ENCODE results near the gene POLRMT.

Gene POLRMT

DNA sequence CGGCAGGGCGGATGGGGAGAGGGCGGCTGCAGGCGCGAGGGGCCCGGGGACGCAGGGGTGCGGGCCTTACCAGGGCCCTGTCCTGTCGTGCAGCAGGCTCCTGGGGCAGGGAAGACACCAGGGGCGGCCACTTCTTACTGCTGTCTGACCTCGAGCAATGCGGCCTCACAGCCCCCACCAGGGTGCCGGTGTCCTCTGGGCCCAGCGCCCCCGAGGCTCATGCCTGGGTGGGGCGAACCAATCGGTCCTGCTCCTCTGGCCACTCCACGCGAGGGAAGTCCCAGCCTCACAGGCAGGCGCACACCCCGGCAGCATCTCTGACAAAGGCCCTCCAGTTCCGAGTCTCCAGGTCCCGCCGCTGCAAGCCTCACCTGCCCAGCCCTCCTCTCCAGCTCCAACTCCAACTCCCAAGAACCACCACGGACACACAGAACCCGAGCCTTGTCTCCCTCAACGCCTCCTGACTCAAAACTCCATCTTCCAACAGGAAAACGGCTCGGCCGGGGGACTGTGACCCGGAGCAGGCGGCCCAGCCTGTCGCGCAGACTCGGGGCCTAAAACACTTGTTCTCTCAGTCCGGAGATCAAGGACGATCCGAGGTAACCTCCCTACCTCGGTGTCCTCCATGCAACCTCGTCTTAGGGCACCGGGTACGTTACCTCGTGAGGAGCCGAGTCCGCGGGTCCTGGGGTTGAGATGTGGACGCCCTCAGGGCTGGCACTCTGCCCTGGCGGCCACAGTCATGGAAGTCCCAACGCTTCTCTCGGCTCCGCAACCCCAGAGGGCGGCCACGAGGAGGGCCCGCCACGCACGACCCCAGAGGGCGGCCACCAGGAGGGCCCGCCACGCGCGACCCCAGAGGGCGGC is 12.8 kb upstream of the POLRMT start:
- H3K4me3 ChIP-seq (ENCODE audit: control insufficient read depth, low read depth, low read length): no peak overlapping the region
- no peak for DNase-seq (ENCODE audit: low read depth)
- TF ChIP-seq CTCF (IDR thresholded peaks at IDR 0.05; ENCODE audit: control insufficient read depth, insufficient read depth, low read depth, low read length, missing control alignments): no peak

GRCh38 chr19:644789-645188 is 11.5 kb upstream of the POLRMT start:
- DNase-seq (ENCODE audit: low read depth): no peak
- TF ChIP-seq CTCF (IDR thresholded peaks at IDR 0.05; ENCODE audit: control insufficient read depth, insufficient read depth, low read depth, low read length, missing control alignments): no peak
- no peak overlapping the region for H3K4me3 ChIP-seq (ENCODE audit: control insufficient read depth, low read depth, low read length)

DNA sequence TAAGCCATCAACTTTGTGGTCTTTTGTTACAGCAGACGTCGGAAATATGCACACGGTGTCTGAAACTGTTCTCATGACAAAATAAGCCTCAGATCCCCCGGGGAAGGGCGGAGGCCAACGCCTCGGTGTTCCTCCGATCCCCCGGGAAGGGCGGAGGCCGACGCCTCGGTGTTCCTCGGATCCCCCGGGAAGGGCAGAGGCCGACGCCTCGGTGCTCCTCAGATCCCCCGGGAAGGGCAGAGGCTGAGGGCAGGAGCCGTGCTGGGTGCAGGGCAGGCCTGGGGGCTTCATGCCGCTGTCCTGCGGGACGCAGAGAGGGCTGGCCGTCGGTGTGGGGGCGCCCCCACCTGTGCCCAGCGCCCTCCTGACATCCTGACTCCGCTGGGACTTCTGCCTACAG is 11.0 kb upstream of the POLRMT start:
- no peak for TF ChIP-seq CTCF (IDR thresholded peaks at IDR 0.05; ENCODE audit: control insufficient read depth, insufficient read depth, low read depth, low read length, missing control alignments)
- no peak for DNase-seq (ENCODE audit: low read depth)
- no peak overlapping the region for H3K4me3 ChIP-seq (ENCODE audit: control insufficient read depth, low read depth, low read length)

- no peak for TF ChIP-seq CTCF (IDR thresholded peaks at IDR 0.05; ENCODE audit: control insufficient read depth, insufficient read depth, low read depth, low read length, missing control alignments)
- H3K4me3 ChIP-seq (ENCODE audit: control insufficient read depth, low read depth, low read length): no peak overlapping the region
- no peak for DNase-seq (ENCODE audit: low read depth)
These were observed 10.4 kb upstream of the POLRMT start for GRCh38 chr19:643736-644135.

DNA sequence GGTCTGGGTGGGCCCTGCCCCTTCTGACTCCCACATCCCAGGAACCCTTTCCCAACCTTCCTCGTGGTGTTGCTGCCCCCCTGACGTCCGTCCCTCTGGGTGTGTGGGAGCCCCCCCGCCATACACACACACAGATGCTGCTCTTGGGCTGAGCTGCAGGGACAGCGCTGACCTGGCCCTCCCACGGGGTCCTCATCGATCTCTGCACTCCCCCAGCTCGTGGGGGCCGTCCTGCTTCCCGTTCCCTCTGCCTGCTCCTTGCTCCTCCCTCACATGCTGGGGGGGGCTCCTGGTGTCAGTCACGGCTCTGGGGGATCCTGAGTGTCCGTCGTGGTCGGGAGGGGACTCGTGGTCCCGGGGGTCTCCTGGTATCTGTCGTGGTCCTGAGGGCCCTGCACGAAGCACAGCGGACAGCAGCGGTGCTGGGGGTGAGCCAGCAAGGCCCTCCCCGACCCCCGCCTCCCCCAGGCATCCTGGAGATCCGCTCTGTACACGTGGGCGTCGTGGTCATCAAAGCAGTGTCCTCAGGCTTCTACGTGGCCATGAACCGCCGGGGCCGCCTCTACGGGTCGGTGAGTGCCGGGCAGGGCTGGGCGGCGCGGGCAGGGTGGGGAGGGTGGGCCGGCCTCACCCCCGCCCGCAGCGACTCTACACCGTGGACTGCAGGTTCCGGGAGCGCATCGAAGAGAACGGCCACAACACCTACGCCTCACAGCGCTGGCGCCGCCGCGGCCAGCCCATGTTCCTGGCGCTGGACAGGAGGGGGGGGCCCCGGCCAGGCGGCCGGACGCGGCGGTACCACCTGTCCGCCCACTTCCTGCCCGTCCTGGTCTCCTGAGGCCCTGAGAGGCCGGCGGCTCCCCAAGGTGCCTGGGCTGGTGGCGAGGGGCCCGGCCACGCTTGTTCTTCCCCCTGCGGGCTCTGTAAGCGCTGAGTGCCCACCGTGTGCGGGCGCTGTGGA is 9.7 kb upstream of the POLRMT start:
- DNase-seq (ENCODE audit: low read depth): no peak
- no peak overlapping the region for H3K4me3 ChIP-seq (ENCODE audit: control insufficient read depth, low read depth, low read length)
- no peak for TF ChIP-seq CTCF (IDR thresholded peaks at IDR 0.05; ENCODE audit: control insufficient read depth, insufficient read depth, low read depth, low read length, missing control alignments)

GRCh38 chr19:641702-642101 is 8.4 kb upstream of the POLRMT start:
- TF ChIP-seq CTCF (IDR thresholded peaks at IDR 0.05; ENCODE audit: control insufficient read depth, insufficient read depth, low read depth, low read length, missing control alignments): no peak
- no peak overlapping the region for H3K4me3 ChIP-seq (ENCODE audit: control insufficient read depth, low read depth, low read length)
- DNase-seq (ENCODE audit: low read depth): no peak

Data from AG09309 (cell line).